WTC11 (cell line): ENCODE measurements around the gene POLG. TPM values are rescaled to one million over a fixed set of nuclear protein-coding genes. Genes with fewer than 3 reads are reported as not detected.
"Not testable (repeated sequence)": the region's sequence is repeated elsewhere in the genome, so short reads cannot be mapped to it uniquely, and the experiment has no call there.

ENCODE experiments used
- ATAC-seq: fragments of 200-7000 bp; cut with Tn5 transposase; 2 replicates; pipeline ENCODE4 v1.10.0; 2021; ENCODE audit warnings: mild to moderate bottlenecking, moderate library complexity
- CTCF ChIA-PET: fragments of 300-600 bp; sonication (Branson Sonifier 250); formaldehyde crosslinking; loops from one replicate; lab custom pipeline; 2021; ENCODE audit warnings: antibody characterized with exemption; lab: Charles Lee
- POLR2A ChIA-PET: fragments of 350-600 bp; sonication (Branson Sonifier 250); formaldehyde crosslinking; loops from one replicate; lab custom pipeline; 2021; ENCODE audit warnings: antibody characterized with exemption; lab: Charles Lee
- DNase-seq: peaks from one replicate; pipeline ENCODE4 v3.0.0; 2021; ENCODE audit warnings: low spot score
- H3K27ac Mint-ChIP-seq: 2 replicates; pipeline ENCODE4 v1.8.0; 2021; ENCODE audit warnings: mixed read lengths
- H3K27me3 Mint-ChIP-seq: 2 replicates; pipeline ENCODE4 v1.8.0; 2021; ENCODE audit warnings: low read depth, mild to moderate bottlenecking, moderate library complexity, mixed read lengths
- H3K36me3 Mint-ChIP-seq: 2 replicates; pipeline ENCODE4 v1.8.0; 2021; ENCODE audit warnings: mixed read lengths
- H3K4me1 Mint-ChIP-seq: 2 replicates; pipeline ENCODE4 v1.8.0; 2022; ENCODE audit warnings: mixed read lengths
- H3K4me3 Mint-ChIP-seq: 2 replicates; pipeline ENCODE4 v1.8.0; 2021; ENCODE audit warnings: mild to moderate bottlenecking, moderate library complexity, mixed read lengths
- H3K9me3 Mint-ChIP-seq: 2 replicates; pipeline ENCODE4 v1.8.0; 2021; ENCODE audit warnings: mixed read lengths
- JAZF1 ChIP-seq: fragments of 250-450 bp; sonication (Bioruptor Pico); IDR thresholded peaks from 2 replicates; pipeline ENCODE4 v1.9.0; 2021; ENCODE audit warnings: moderate library complexity, mild to moderate bottlenecking, inconsistent platforms
- MXD4 ChIP-seq: fragments of 250-450 bp; sonication (Bioruptor Pico); IDR thresholded peaks from 2 replicates; pipeline ENCODE4 v1.8.0; 2021; ENCODE audit warnings: mild to moderate bottlenecking, moderate library complexity, borderline replicate concordance
- MYBL2 ChIP-seq: sonication (generic); formaldehyde crosslinking; IDR thresholded peaks from 2 replicates; pipeline ENCODE4 v1.8.1; 2023; ENCODE audit warnings: mild to moderate bottlenecking, moderate library complexity, missing genetic modification reagents
- NR3C1 ChIP-seq: sonication (generic); formaldehyde crosslinking; conservative IDR thresholded peaks from 2 replicates; pipeline ENCODE4 v1.8.1; 2023; ENCODE audit warnings: low read depth, mild to moderate bottlenecking, missing genetic modification reagents
- ZMAT4 ChIP-seq: fragments of 250-450 bp; sonication (Bioruptor Pico); IDR thresholded peaks from 2 replicates; pipeline ENCODE4 v1.9.0; 2021; ENCODE audit warnings: mild to moderate bottlenecking
- microRNA-seq: library from miRNA; unstranded; fragments of <30 nt; microRNA quantifications from one replicate; pipeline ENCODE4 v1.2.0, GENCODE V29; 2022; ENCODE audit warnings: borderline number of aligned reads
- total RNA-seq: library from RNA; stranded (reverse); gene quantifications from 3 replicates; pipeline ENCODE4 v1.2.3, GENCODE V29; 2021

Gene POLG
- total RNA-seq, 1 experiment from 2014 or later: 76.2 TPM

DNA sequence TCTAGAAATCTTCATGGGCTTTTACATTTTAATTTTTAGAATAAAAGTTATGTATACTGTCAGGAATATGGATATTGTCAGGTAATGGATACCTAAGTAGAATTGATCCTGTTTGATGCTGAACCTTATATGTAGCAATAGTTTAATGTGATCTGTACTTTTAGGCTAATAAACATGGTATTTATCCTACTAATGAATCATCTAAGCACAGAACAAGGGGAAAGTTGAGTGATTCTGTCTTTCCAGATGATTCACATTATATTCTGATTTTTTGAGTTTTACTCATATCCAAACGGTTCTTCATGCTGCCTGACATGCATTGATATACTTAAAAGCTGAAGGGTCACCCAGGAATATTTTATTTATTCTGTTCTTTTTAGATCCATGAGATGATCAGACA lies 56.3 kb downstream of the POLG start:
- Mint-ChIP-seq H3K27ac (no peak overlapping the region), H3K4me1 (no peaks in the 10 kb centered on the region), H3K27me3 (no peaks in the 10 kb centered on the region), H3K9me3 (no peaks in the 10 kb centered on the region), H3K36me3 (peaks cover 56% of the 10 kb centered on the region), H3K4me3 (no peak overlapping the region)
- ChIA-PET CTCF (no interaction called here), POLR2A (no interaction called here)
- ATAC-seq (no peak), DNase-seq (no peak)
- TF ChIP-seq NR3C1 (CRISPR knock-in tag): no peak
- no peak for TF ChIP-seq MXD4
- no peak for TF ChIP-seq ZMAT4 (CRISPR knock-in tag)
- TF ChIP-seq JAZF1: no peak
- TF ChIP-seq MYBL2: no peak

GRCh38 chr15:89277281-89277680 lies 57.3 kb downstream of the POLG start:
- ATAC-seq, H3K27me3 Mint-ChIP-seq, H3K4me3 Mint-ChIP-seq, POLR2A ChIA-PET, H3K9me3 Mint-ChIP-seq, H3K4me1 Mint-ChIP-seq, DNase-seq, H3K27ac Mint-ChIP-seq: not testable (repeated sequence)
- peaks cover 46% of the 10 kb centered on the region for H3K36me3 Mint-ChIP-seq
- CTCF ChIA-PET: interaction anchor here (0.7 to 0.8 kb wide), 2 partner anchors 71 to 725 kb away, joined by 3 to 6 read pairs; no protein-coding TSS in a partner anchor

Small RNA genes lying within 50 kb of the gene (microRNA-seq; reads per million reads assigned to microRNA genes)
- gene MIR6766: not detected
- 1.4 reads per million for gene MIR9-3

Other genes starting within 250 kb of the POLG start
- gene ABHD2, start 246.4 kb downstream of the POLG start, total RNA-seq: 26.2 to 29.7 TPM (median 29.5 TPM) in 3 replicates
- gene RLBP1, start 113.2 kb downstream of the POLG start, total RNA-seq: not detected in 3 replicates
- 94.5 to 108 TPM (median 101 TPM) in 3 replicates for gene FANCI, start 90.8 kb downstream of the POLG start, total RNA-seq
- gene RHCG, start 161.8 kb upstream of the POLG start, total RNA-seq: 0.23 to 0.37 TPM (median 0.31 TPM) in 3 replicates
- 33.7 to 37.4 TPM (median 33.8 TPM) in 3 replicates for gene TICRR, start 240.6 kb upstream of the POLG start, total RNA-seq